ENCODE results near the gene HHIPL1.

GRCh38 chr14:99673305-99674063, 28.6 kb downstream of the HHIPL1 start:
- TF ChIP-seq POLR2A (IDR thresholded peaks at IDR 0.05; ENCODE audit: low read length): no peak
- no peak for TF ChIP-seq GATA1 (IDR thresholded peaks at IDR 0.05; ENCODE audit: low read depth, low read length)

All from erythroblast (primary cell).